GM19240 (cell line): Measurements from ENCODE around the gene DLG2.

Experiments
- DNase-seq: peaks from one replicate; pipeline ENCODE4 v3.0.0; 2011; ENCODE audit warnings: low spot score; ENCODE audit not compliant: insufficient read length

Gene DLG2

DNA sequence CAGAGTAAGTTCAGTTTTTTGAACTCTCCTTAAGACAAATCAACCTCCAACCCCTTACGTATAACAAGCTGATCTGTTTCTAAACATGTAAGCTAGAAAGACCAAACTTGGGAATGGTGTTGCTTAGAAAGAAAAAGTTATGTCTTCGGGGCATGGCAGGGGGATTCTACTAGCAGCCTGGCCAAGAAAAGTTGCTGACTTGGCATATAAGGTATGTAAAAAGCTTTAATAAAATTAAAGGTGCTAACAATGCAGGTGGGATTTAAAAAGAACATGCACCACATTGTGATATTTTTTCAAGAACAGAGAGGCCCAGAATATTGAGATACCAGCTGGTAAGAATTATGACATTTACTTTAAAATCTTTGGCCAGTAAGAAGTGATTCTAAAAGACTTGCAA is 1929.6 kb downstream of the DLG2 start:
- DNase-seq: no peak

DNA sequence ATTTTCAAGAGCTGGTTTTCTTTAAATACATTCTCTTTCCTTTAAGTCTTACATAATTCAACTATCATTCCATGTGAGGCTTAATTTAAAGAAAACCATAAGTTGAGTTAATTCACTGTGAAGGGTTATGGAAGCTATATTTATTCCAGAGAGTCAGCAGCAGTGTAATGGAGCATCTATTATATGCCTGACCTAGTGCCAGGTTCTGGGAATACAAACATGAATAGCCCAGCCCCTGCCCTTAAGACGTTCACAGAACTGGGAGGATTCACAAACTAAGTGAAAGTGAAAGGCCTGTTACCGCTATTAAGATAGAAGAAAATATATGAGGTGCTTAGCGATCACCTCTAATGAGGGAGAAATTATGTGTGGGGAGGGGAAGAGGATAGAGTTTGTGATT is 1932.1 kb downstream of the DLG2 start:
- DNase-seq: no peak

DNA sequence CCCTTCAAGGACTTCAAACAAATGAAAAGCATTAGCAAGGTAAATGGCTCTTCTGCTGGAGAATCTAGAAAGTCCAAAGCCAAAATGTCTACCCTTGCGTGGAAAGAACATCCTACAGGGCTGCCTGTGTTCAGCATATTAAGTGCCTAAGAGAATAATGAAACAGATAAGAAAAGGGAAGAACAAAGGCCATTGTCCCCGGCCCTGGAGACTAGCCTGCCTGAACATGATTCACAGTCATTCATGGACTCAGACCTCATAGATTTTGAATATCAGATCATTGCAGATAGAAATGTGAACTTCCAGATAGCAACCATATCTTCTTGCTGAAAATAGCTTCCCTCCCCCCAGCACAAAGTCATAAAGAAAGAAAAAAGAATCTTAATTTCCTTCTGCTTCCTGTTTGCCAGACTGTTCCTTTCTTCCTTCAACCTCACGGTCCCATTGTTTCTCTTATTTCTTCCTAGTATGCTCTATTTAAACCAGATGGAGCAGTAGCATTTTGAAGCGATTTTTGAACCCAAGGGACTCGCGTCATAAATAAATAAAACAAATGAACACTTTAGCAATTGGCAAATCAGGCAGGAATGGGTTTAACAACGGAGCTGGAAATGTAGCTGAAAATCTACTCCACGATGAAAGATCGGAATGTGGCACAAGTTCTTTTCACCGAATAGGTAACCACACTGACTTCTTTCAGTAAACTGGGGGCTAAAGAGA is 1932.8 kb downstream of the DLG2 start:
- no peak for DNase-seq

DNA sequence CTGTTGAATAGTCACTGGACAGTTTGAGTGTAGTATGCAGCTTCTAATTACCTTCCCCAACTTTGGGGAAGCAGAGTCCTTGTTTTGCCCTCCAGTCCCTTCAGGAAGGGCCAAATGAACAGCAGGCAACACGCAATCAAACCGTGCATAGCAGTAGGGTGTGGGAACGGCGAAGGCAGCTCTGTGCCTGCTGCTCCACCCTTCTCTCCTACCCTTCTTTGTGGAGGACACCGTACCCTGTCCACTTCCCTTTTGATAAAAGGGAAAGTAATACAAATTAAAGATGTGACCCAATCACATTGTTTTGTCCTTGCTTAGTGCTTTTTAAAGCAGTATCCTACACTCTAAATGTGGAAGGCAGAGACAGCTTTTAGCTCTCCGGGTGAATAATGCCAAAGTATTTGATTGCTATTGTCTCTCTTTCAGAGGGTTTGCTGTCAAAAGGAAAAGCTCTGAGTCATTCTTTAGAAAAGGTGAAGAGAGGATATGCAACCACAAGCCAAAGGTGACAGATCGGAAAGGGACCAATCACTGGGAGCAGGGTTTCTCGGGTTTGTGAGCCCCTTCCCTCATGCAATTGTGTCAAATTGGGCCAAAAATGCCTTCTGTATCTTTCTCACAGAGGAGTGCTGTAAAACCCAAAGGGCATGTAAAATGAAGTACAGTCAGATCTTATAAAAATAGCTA is 1933.7 kb downstream of the DLG2 start:
- no peak for DNase-seq

DNA sequence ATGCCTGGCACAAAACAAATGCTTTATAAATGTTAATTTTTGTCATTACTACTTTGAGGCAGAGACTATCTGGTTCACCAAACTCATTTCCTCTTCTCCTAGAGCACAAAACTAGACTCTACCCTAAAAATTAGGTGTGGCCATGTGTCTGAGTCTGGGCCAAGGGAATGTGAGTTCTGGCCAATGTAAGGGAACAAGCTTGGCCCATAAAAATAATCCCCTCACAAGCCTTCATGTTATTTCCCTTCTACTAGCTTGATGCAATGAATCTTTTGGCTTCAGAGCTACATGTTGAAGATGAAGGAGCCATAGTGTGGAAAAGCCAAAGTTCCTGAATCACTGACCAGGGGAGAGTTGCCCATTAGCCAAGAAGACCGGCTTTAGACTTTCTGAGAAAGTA is 1934.5 kb downstream of the DLG2 start:
- DNase-seq: no peak

DNA sequence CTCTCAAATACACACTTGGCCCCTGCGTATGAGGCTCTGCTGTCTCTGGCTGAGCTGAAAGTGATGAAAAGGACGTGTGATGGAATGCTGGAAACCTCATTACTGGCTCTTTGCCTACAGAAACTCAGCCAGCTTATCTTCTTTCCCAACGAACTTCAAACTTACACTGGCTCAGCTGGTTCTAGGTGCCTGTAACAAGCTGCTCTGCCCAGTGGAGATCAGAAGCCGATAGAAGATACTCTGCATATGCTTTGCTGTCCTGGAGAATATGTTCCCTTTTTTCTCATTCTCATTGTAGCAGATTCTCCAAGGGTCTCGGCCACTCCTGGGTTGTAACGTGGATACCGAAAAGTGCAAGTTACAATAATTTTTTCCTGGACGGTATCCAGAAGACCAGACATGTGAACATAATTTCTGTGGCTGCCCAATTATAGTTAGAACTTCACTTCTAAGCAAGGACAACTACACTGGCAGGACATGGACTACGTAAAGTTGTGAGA is 1935.6 kb downstream of the DLG2 start:
- DNase-seq: no peak

DNA sequence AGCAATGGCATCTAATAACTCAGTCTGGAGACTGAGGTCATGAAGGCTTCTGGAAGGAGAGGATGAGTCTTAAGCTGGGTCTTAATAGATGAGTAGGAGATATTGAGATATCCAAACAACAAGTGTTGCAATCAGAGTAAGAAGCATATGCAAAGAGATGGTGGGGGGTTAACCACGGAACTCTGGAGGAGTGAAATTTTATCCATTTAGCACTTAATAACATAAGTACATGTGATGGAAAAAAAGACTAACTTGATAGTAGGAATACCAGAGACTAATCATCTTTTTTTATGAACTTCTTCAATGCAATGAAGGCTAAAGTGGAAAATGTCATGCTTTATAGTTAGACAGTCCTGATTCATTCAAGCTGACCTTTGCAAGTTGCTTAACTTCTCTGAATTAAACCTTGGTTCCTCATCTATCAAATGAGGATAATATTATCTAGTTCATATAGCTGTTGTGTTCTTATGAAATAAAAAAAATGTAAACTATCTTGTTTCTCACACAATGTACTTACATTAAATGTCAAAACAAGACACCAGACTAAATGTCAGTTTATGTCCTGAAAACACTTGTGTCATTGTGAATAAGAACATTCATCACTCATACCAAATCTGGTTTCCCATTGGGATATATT is 1937.9 kb downstream of the DLG2 start:
- DNase-seq: no peak

DNA sequence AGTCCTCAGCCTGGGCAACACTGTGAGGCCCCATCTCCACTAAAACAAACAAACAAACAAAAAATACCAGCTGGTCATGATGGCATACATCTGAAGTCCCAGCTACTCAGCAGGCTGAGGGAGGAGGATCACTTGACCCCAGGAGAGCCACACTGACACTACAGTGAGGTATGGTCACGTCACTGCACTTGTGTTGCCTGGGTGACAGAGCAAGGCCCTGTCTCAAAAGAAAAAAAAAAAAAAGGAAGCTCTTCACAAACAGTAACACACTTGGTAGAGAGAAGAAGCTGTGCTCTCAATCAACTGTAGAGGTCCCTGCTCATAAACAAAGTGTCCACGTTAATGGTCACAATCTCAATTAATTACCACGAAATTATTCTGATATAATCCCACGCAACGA is 1939.4 kb downstream of the DLG2 start:
- DNase-seq: no peak

DNA sequence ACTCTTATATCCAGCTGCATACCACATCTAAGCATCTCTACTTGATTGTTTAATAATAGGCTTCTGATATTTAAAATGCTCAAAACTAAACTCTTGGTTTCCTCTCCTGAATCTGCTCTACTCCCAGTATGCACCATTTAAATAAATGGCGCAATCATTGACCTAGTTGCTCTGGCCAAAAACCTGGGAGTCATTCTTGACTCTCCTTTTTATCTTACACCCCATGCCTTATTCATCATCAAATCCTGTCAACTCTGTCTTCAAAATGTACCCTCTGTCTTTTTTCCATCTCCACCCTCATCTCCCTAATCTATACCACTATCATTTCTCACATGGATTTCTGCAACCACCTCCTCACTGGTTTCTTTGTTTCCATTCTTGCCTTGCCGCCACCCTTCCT is 1941.4 kb downstream of the DLG2 start:
- DNase-seq: no peak

DNA sequence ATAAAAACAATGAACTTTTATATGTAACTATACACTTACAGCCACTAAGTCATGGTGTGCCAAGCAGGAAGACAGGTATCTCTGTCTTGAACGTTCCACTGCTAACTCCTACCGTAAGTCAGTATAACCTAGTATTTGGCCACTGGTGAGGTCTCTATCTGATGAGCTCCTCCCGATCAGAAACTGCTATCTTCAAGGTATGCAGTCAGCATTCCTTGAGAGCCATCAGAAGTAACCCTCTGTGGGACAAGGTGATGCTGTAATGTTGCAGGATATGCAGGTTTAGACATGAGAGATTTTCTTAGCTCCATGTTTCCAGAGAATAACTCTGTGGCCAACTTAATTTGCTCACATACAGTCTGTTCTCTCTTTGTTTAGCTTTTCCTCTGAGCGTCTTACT is 1943.1 kb downstream of the DLG2 start:
- no peak for DNase-seq

DNA sequence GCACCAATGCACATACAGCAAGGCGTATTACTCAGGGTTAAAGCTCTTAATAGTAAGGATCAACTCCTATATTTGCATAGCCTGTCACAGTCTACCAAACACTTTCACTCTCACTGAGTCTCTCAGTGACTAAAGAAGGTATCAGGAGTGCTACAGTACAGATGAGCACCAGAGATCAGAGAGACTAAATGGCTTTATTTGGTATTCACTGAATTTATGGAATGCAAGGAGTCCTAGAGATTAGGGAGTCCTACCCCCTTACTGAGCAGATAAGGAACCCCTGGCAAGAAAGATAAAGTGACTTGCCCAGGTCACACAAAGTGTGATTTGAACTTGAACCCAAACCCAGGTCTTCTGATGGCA is 1944.6 kb downstream of the DLG2 start:
- DNase-seq: peak; percentile 6

DNA sequence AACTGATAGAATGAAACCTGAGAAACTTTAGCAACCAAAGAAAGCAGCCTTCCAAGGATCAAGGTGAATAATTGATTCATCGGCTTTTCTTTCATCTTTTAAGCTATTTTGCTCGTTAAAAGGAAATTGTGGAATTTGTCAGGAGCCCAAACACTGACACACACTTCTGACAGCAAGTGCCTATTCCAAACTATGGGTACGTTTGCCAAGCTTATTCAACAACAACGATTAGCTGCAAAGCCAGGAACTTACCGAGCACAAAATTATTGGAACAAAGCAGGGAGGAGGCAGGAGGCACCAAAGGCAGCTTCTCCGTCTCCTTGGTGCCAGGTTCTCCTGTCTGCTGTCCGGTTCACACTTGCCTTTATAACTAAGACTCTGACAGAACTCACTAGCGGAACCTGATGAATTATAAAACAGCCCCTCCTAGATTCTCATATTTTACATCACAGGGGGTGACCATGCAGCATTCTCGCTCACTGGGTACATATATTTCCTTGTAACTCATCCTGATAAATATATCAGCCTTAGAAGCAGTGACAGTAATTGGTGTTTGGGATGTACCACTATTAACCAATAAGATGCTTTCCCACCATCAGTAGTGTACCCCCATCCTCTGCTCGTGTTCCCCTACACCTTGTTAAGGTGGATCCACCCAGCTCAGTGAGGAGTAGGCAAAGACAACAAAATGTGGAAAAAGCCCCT is 1945.1 kb downstream of the DLG2 start:
- no peak for DNase-seq

DNA sequence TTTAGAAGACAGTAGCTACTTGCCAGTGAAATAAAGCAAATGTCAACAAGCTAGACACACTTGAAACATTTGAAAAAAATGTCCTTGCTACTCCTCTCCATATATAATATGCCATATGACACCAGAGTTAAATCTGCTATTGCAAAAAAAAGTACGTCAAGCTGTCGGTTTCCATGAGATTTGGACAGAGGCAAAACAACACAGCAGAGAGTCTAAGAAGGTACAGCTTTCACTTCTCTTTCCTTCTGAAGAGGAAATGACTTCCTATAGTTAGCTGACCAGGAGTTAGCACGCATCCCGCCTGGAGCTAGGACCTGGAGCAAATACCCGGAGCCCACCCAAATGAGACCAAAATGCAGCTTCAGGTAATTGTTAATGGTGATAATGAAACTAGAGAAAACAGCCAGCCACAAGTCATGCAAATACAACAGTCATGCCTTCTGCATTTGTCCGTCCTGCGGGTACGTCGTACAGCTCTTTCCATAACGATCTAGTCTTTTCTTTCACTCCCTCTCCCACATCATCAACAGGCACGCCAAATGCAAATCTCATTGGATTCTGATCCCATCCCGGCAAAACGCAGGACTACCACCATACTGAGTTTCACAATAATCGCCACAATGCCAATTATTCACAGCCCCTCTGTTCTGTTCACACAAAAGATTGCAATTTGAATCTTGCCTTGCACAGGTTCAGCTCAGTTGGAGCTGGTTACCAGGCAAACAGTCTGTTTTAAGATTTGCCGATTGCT is 1945.9 kb downstream of the DLG2 start:
- DNase-seq: no peak

DNA sequence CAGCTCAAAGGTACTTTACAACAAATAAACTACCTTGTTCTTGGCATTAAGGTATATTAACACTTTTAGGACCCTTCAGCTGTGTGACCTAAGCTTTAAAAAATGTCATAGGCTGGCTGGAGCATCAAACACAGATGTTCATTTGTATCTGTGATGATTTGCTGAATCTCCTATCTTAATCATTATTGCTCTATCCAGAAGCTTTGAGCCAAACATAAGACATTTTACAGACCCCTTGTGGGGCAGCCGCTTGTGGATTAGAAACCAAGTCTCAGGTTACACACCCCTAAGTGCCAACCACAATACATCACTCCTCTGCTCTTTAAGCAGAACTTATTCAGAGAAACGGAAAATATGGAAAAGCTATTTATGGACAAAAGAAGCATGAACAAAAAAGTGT is 1946.8 kb downstream of the DLG2 start:
- DNase-seq: no peak

DNA sequence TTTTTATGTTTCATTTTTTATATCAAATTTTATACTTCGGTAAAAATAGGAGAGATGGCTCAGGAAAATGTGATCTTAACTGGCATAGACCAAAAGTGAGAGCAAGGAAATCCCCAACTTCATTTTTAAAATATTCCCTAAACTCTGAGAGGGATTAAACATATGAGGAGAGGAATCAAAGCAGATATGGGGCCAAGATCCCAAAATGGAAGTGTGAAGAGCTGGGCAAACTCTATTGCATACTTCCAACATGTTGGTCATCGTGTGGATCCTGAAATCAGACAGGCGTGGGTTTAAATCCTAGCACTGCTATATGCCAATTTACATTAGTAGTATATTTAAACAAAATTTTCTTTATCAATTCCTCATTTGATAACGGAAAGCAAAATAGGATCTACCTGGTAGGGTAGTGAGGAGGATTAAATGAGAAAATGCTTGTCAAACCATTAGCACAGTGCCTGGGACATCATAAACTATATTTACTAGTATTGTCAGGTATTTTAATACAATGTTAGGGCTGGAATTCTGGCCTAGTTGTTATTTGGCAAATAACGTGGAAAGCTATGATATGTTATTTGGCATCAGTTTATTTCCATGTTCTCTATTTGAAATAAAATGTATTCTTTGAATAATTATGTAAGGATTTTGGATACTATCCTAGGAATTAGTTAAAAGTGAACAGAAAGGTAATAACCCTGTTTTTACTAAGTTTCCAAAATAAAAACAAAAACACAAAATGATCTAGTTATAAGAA is 1948.1 kb downstream of the DLG2 start:
- no peak for DNase-seq

DNA sequence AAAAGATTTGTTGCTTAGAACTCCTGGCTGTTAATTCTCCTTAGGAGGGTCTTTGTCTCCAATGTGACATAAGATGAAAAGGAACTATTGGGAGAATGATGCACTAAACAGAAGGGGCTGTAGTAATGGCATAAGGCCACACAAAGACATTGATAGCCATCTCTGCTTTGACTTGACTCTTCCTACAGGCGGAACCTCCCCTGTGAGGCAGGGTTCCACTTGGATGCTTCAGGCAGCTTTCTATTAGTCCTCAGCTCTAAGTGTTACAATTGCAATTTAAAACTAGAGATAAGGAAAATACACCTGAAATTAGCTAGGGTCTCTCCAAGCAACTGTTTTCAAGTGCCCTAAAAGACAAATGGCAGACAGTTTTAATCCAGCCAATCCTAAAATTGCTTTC is 1949.4 kb downstream of the DLG2 start:
- no peak for DNase-seq

DNA sequence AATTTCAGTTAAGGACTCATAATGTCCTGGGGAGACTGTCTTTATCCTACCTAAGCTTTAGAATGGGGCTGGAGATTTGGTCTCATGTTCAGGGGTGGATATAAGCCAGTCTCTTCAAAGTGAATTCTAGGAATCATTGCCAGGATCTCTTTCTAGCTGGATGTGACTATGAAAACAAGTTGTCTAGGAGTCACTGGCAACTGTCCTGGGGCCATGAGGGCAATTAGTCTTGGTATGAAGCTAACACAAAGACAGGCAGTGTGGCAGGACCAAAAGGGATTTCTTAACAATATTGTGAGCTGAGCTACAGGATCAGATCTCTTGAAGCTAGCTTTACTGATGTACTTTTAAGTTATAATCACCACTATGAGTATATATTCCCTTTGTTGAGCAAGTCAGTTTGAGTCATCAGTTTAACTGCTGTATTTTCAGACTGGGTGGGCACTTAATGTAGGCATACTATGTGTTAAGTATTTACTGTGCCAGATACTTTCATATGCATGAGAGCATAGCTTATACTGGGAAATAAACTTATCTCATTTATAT is 1951.0 kb downstream of the DLG2 start:
- DNase-seq: no peak

DNA sequence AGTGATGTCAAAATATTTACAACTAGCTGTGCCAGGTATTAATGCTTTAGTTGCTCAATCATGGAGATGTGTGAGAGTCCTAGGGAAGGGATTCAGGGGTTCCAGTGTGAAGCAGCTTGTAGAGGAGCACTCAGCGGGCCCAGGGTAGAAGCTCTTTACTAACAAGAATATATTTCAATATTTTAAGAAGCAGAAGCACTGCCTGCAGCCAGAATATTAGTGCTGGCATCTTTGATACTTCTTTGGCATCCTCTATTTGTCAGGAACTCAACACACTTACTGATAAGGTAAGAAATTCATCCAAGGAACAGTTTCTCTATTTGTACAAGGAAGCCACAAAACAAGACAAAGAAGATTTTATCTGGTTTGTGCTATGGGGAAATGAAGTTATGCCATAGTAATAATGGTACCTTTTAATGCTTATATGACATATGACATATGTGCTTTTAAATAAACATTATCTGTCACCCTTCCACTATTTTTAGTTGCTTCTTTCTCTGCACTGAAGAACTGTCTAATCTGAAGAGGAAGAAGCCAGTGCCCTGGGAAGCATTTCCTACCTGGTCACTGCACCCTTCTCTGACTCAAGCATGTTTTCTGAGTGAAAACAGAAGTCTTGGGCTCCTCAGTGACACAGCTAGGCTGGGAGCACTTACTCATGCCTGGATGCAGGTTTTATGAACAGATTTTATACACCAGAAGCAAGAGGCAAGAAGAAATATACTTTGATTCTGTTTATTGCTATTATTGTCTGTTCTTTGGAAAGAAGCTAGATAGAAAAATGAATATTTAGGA is 1952.8 kb downstream of the DLG2 start:
- DNase-seq: no peak

DNA sequence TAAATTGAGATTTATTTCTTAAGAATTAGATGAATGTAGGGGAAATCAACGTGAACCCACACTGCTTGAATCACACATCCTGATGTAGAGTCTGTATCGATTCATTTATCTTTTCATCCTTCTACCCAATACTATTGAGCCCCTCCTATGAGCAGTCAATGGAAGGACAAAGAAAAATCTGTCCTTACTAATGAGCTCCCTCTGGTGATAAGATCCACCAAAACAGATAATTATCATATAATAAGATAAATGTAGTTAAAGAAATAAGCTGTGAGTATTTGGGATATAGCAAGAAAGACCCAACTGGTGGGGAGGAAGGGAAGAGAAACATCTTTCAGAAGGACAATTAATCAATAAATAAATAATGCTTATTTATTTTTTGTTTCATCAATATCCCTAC is 1955.9 kb downstream of the DLG2 start:
- no peak for DNase-seq

DNA sequence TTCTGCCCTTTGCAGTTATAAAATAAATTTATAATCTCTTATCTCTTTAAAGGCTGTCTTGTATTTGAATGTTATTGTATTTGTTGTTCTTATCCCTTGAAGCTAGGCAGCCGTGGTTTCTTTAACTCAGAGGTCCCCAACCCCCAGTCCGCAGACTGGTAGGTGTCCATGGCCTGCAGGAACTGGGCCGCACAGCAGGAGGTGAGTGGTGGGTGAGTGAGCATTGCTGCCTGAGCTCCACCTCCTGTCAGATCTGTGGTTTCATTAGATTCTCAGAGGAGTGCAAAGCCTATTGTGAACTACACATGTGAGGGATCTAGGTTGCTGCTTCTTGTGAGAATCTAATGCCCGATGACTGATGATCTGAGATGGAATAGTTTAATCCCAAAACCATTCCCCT is 1961.0 kb downstream of the DLG2 start:
- DNase-seq: no peak
